ENCODE data around the gene ANO3. TPM values are rescaled to one million over a fixed set of nuclear protein-coding genes. Genes with fewer than 3 reads are reported as not detected.

ANO3 gene
- total RNA-seq, 1 donor from 2014 or later = 8.2 TPM

DNA sequence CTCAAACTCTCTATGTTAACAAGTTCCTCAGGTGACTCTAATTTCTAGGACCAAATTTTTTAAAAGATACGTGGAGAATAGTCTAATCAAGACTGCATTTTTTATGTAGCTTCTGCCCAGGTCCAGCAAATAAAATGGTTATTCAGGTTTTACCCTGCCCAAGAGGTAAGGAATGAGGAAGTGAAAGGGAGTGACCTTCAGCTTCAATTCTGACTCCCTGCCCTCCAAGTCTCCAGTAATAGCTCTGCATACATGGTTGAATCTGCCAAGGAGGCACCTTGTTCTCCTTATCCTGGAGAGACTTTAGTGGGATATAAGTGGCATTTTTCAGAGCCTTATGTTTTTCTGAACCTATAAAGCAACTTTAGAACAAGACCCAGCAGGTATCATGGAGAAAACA, 224.7 kb downstream of the ANO3 start:
- Histone ChIP-seq H3K9me3 (no peaks in the 10 kb centered on the region), H3K27ac (no peak overlapping the region), H3K27me3 (no peaks in the 10 kb centered on the region), H3K4me3 (no peak overlapping the region), H3K36me3 (no peaks in the 10 kb centered on the region), H3K4me1 (no peaks in the 10 kb centered on the region)
- TF ChIP-seq, protein P1, sequence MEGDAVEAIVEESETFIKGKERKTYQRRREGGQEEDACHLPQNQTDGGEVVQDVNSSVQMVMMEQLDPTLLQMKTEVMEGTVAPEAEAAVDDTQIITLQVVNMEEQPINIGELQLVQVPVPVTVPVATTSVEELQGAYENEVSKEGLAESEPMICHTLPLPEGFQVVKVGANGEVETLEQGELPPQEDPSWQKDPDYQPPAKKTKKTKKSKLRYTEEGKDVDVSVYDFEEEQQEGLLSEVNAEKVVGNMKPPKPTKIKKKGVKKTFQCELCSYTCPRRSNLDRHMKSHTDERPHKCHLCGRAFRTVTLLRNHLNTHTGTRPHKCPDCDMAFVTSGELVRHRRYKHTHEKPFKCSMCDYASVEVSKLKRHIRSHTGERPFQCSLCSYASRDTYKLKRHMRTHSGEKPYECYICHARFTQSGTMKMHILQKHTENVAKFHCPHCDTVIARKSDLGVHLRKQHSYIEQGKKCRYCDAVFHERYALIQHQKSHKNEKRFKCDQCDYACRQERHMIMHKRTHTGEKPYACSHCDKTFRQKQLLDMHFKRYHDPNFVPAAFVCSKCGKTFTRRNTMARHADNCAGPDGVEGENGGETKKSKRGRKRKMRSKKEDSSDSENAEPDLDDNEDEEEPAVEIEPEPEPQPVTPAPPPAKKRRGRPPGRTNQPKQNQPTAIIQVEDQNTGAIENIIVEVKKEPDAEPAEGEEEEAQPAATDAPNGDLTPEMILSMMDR (IDR thresholded peaks at IDR 0.05) = no peak
- intact Hi-C loops (cut with DNase I) = no loop called here
- DNase-seq (ENCODE audit: low spot score in 2 of 2) = no peak

DNA sequence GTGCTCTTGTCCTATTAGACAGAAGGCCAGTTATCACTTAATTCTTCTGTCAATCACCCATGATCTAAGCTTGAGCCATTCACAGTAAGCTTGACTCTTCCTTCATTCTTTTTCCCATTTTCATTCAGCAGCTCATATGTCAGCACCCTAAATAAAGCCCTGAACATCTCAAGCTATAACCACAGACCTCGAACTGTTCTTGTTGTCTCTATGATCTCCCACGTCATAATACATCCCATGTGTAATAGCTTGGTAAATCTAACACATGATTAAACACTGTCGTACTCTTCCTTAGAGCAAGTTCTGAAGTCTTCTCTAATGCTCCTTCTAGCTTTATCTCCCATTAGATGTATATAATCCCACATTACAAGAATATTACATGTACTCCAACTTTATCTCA, 225.7 kb downstream of the ANO3 start:
- H3K9me3 ChIP-seq = no peaks in the 10 kb centered on the region
- H3K27ac ChIP-seq = no peak overlapping the region
- TF ChIP-seq, protein P1 (IDR thresholded peaks at IDR 0.05) = no peak
- no peaks in the 10 kb centered on the region for H3K27me3 ChIP-seq
- intact Hi-C loops (cut with DNase I) = no loop called here
- H3K4me3 ChIP-seq = no peak overlapping the region
- H3K4me1 ChIP-seq = no peaks in the 10 kb centered on the region
- DNase-seq (ENCODE audit: low spot score in 2 of 2) = no peak
- H3K36me3 ChIP-seq = no peaks in the 10 kb centered on the region

DNA sequence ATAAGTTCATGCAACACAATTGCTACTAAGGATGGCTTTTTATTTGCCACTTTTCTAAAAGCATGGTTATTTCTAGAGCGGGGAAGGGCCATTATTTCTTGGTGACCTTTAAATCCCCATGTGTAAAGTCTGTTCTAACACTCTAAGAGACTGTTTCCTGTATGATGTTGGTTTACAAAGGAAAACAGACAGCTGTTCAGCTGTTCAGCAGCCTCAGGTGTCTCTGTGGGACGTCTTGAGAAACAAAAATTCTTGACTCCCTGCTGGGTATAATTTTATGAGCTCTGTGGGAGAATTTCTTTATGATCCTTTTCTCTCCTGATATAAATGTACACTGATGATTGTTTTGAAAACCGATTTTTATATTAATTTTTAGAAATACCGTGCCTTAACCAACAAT, 226.3 kb downstream of the ANO3 start:
- DNase-seq (ENCODE audit: low spot score in 2 of 2) = no peak
- no peak overlapping the region for H3K4me3 ChIP-seq
- no peaks in the 10 kb centered on the region for H3K36me3 ChIP-seq
- no peak overlapping the region for H3K27ac ChIP-seq
- no peaks in the 10 kb centered on the region for H3K4me1 ChIP-seq
- no peaks in the 10 kb centered on the region for H3K9me3 ChIP-seq
- H3K27me3 ChIP-seq = no peaks in the 10 kb centered on the region
- TF ChIP-seq, protein P1 (IDR thresholded peaks at IDR 0.05) = no peak
- intact Hi-C loops (cut with DNase I) = no loop called here

DNA sequence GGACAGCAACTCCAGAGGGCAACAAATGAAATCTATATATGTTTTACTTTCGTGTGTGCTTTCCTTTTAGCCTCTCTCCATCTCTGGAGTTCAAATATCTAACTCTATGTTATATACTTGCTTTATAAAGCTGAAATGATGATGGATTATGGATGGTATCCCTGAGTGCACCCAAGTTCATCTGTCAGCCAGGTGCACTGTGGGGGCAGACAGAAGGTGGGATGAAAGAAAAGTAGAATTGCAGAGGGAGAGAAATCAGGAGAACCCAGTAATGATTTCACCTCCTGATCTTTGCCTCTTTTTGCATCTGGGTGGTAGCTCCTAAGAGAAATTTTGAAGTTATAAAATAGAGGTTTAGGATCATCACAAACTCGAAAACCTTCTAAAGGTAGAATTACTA, 237.7 kb downstream of the ANO3 start:
- Histone ChIP-seq H3K4me3 (no peak overlapping the region), H3K27me3 (no peaks in the 10 kb centered on the region), H3K36me3 (no peaks in the 10 kb centered on the region), H3K4me1 (no peaks in the 10 kb centered on the region), H3K9me3 (no peaks in the 10 kb centered on the region), H3K27ac (no peak overlapping the region)
- DNase-seq (ENCODE audit: low spot score in 2 of 2) = no peak
- intact Hi-C loops (cut with DNase I) = no loop called here
- TF ChIP-seq, protein P1 (IDR thresholded peaks at IDR 0.05) = no peak

DNA sequence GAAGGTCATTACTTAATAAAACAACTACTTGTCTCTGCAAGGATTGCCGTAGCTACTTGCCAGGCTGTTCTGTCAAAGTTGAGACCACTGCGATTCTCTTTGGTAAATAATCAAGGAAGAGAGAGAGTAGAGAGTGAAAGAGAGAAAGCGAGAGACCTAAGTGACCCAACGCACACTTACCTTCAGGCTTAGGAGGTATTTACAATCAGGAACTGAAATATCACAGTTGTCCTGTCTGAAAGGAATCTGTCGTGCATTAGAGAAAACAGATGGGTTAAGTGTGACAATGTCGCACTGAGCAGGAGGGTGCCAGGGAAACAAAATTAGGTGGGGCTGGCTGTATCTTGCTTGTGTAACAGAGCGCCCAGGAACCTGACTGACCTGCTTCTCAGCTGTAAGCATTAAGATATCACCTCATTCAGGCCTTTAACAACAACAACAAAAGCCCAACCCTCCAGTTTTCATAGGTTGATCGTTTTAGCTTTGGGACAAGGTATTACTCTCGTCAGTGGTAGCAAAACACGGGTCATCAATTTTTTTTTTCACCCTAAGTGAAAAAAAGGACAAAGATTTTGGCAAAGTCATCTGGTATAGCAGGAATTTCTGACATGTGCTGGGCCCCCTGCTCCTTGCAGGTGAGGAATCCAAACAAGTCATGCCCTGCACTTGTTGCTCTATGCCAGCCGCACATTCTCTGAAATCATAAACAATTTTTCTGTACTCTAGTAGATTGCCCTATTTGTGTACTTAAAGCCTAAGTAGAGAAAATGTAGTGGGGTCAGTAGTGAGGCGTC, 240.1 kb downstream of the ANO3 start, which contains the start of gene MUC15:
Gene MUC15, minus strand, starts transcription at position 403 of the 794 bp plus-strand sequence. CDS start 5,169 bp downstream, outside the sequence.
- no peak for DNase-seq (ENCODE audit: low spot score in 2 of 2)
- Histone ChIP-seq H3K9me3 (no peaks in the 10 kb centered on the region), H3K4me3 (no peak within 1 kb of the TSS), H3K27me3 (no peaks in the 10 kb centered on the region), H3K4me1 (no peaks in the 10 kb centered on the region), H3K36me3 (no peaks in the 10 kb centered on the region), H3K27ac (no peak within 1 kb of the TSS)
- intact Hi-C loops (cut with DNase I) = no loop called here
- TF ChIP-seq, protein P1 (IDR thresholded peaks at IDR 0.05) = no peak
